Breast epithelium (tissue), 3 donors: ENCODE results near the gene MYCL.

Source experiments
- POLR2A ChIP-seq: fragments of 450-650 bp; IDR thresholded peaks from one replicate; pipeline ENCODE4 v1.6.1; 2016; ENCODE audit warnings: antibody characterized with exemption, mild to moderate bottlenecking, moderate library complexity
- TF ChIP-seq, protein P1 (sequence below), 3 donors: fragments of 450-650 bp; IDR thresholded peaks; one replicate each; pipeline ENCODE4 v1.5.1; 2016 to 2017; ENCODE audit warnings: antibody characterized with exemption in 3 of 3, mild to moderate bottlenecking in 3 of 3, moderate library complexity in 3 of 3

DNA sequence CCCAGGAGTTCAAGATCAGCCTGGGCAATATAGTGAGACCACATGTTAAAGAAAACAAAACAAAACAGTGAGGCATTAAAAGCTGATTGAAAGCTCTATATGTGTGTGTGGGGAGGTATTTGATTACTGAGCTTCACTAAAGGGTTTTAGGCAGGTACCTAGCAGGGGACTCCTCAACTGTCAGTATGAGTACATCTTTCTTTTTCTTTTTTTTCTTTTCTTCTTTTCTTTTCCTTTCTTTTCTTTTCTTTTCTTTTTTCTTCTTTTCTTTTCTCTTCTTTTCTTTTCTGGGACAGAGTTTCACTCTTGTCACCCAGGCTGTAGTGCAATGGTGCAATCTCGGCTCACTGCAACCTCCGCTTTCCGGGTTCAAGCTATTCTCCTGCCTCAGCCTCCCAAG lies 8.5 kb upstream of the MYCL start:
- TF ChIP-seq, protein P1, sequence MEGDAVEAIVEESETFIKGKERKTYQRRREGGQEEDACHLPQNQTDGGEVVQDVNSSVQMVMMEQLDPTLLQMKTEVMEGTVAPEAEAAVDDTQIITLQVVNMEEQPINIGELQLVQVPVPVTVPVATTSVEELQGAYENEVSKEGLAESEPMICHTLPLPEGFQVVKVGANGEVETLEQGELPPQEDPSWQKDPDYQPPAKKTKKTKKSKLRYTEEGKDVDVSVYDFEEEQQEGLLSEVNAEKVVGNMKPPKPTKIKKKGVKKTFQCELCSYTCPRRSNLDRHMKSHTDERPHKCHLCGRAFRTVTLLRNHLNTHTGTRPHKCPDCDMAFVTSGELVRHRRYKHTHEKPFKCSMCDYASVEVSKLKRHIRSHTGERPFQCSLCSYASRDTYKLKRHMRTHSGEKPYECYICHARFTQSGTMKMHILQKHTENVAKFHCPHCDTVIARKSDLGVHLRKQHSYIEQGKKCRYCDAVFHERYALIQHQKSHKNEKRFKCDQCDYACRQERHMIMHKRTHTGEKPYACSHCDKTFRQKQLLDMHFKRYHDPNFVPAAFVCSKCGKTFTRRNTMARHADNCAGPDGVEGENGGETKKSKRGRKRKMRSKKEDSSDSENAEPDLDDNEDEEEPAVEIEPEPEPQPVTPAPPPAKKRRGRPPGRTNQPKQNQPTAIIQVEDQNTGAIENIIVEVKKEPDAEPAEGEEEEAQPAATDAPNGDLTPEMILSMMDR (IDR thresholded peaks at IDR 0.05), result no peak
- TF ChIP-seq POLR2A, result no peak
